ENCODE measurements around the gene CYSRT1. TPM values are rescaled to one million over a fixed set of nuclear protein-coding genes. Genes with fewer than 3 reads are reported as not detected.

CYSRT1 gene
- polyA plus RNA-seq, 1 experiment, result 0.74 TPM

- POLR2A ChIA-PET, result interaction anchor here (0.6 to 0.8 kb wide), 5 partner anchors 21 to 223 kb away, joined by 3 to 7 read pairs (median 4); no protein-coding TSS in a partner anchor
- Histone ChIP-seq H3K27me3 (ENCODE audit: control insufficient read depth, insufficient read depth, low read length) (no peaks in the 10 kb centered on the region), H3K36me3 (ENCODE audit: control insufficient read depth, insufficient read depth, low read length) (no peaks in the 10 kb centered on the region; the same call in 1 of the 2 replicates), H3K4me3 (ENCODE audit: low read depth, low read length) (peak overlapping the region; percentile 86)
- TF ChIP-seq, protein P1, sequence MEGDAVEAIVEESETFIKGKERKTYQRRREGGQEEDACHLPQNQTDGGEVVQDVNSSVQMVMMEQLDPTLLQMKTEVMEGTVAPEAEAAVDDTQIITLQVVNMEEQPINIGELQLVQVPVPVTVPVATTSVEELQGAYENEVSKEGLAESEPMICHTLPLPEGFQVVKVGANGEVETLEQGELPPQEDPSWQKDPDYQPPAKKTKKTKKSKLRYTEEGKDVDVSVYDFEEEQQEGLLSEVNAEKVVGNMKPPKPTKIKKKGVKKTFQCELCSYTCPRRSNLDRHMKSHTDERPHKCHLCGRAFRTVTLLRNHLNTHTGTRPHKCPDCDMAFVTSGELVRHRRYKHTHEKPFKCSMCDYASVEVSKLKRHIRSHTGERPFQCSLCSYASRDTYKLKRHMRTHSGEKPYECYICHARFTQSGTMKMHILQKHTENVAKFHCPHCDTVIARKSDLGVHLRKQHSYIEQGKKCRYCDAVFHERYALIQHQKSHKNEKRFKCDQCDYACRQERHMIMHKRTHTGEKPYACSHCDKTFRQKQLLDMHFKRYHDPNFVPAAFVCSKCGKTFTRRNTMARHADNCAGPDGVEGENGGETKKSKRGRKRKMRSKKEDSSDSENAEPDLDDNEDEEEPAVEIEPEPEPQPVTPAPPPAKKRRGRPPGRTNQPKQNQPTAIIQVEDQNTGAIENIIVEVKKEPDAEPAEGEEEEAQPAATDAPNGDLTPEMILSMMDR (IDR thresholded peaks at IDR 0.05; ENCODE audit: insufficient read depth, low read depth, low read length), result no peak
- DNase-seq (ENCODE audit: low read depth), result peak; percentile 93
- CTCF ChIA-PET, result interaction anchor here (0.5 to 5.6 kb wide), 8 partner anchors 9 to 275 kb away, joined by 3 to 36 read pairs (median 3); partner anchors contain the start of gene NPDC1
These were observed 1.6 kb upstream of the CYSRT1 start for GRCh38 chr9:137223078-137223970.

- POLR2A ChIA-PET, result no interaction called here
These were observed 841 bp downstream of the CYSRT1 start for GRCh38 chr9:137225699-137226331.

GRCh38 chr9:137226338-137227053, 1.5 kb downstream of the CYSRT1 start:
- TF ChIP-seq, protein P1 (IDR thresholded peaks at IDR 0.05; ENCODE audit: insufficient read depth, low read depth, low read length), result no peak
- no peak for DNase-seq (ENCODE audit: low read depth)
- H3K4me3 ChIP-seq (ENCODE audit: low read depth, low read length), result no peak overlapping the region
- H3K36me3 ChIP-seq (ENCODE audit: control insufficient read depth, insufficient read depth, low read length), result no peaks in the 10 kb centered on the region; the same call in 1 of the 2 replicates
- CTCF ChIA-PET, result interaction anchor here (0.9 to 4.2 kb wide), 20 partner anchors 11 to 278 kb away, joined by 3 to 37 read pairs (median 6); partner anchors contain the start of genes ABCA2, DPP7, NPDC1 and SSNA1
- POLR2A ChIA-PET, result interaction anchor here (0.7 kb wide), 1 partner anchor 29 kb away, joined by 3 read pairs; no protein-coding TSS in a partner anchor
- no peaks in the 10 kb centered on the region for H3K27me3 ChIP-seq (ENCODE audit: control insufficient read depth, insufficient read depth, low read length)

More at GRCh38 chr9:137225699-137226331, 841 bp downstream of the CYSRT1 start:
- Histone ChIP-seq H3K36me3 (ENCODE audit: control insufficient read depth, insufficient read depth, low read length) (no peaks in the 10 kb centered on the region; the same call in 1 of the 2 replicates), H3K4me3 (ENCODE audit: low read depth, low read length) (no peak overlapping the region), H3K27me3 (ENCODE audit: control insufficient read depth, insufficient read depth, low read length) (no peaks in the 10 kb centered on the region)
- TF ChIP-seq, protein P1 (IDR thresholded peaks at IDR 0.05; ENCODE audit: insufficient read depth, low read depth, low read length), result no peak
- CTCF ChIA-PET, result interaction anchor here (0.9 to 5.6 kb wide), 15 partner anchors 11 to 278 kb away, joined by 3 to 37 read pairs (median 11); partner anchors contain the start of genes ABCA2, DPP7, NPDC1 and SSNA1
- DNase-seq (ENCODE audit: low read depth), result no peak

GRCh38 chr9:137227054-137227852, 2.3 kb downstream of the CYSRT1 start, which contains the start of gene RNF224:
RNF224 (plus strand) TSS chr9:137227502; CDS start chr9:137228336, 834 bp downstream.
- H3K36me3 ChIP-seq (ENCODE audit: control insufficient read depth, insufficient read depth, low read length), result no peaks in the 10 kb centered on the region; the same call in 1 of the 2 replicates
- H3K4me3 ChIP-seq (ENCODE audit: low read depth, low read length), result no peak within 1 kb of the TSS
- no peaks in the 10 kb centered on the region for H3K27me3 ChIP-seq (ENCODE audit: control insufficient read depth, insufficient read depth, low read length)
- ChIA-PET POLR2A (interaction anchor here (0.5 kb wide), 1 partner anchor 22 kb away, joined by 6 read pairs; no protein-coding TSS in a partner anchor), CTCF (interaction anchor here (0.6 to 4.2 kb wide), 26 partner anchors 10 to 198 kb away, joined by 3 to 37 read pairs (median 5); partner anchors contain the start of genes ABCA2, DPP7, NPDC1 and SSNA1)
- TF ChIP-seq, protein P1 (IDR thresholded peaks at IDR 0.05; ENCODE audit: insufficient read depth, low read depth, low read length), result peak; percentile 91
- DNase-seq (ENCODE audit: low read depth), result no peak

All from BJ (cell line).